GM19395 (cell line): ENCODE data around the gene NKD2.

Experiments used
- ATAC-seq: cut with Tn5 transposase; IDR thresholded peaks from one replicate; pipeline ENCODE4 v1.9.1; 2021; ENCODE audit warnings: mild to moderate bottlenecking, moderate library complexity; ENCODE audit not compliant: unreplicated experiment

Gene NKD2

GRCh38 chr5:978693-979092, 29.9 kb upstream of the NKD2 start:
- ATAC-seq = no peak

GRCh38 chr5:979100-979817, 29.3 kb upstream of the NKD2 start:
- ATAC-seq = no peak

- no peak for ATAC-seq
These were observed 28.5 kb upstream of the NKD2 start for GRCh38 chr5:980001-980588.

GRCh38 chr5:980966-981365, 27.6 kb upstream of the NKD2 start:
- no peak for ATAC-seq

GRCh38 chr5:981456-981855, 27.1 kb upstream of the NKD2 start:
- ATAC-seq = no peak

DNA sequence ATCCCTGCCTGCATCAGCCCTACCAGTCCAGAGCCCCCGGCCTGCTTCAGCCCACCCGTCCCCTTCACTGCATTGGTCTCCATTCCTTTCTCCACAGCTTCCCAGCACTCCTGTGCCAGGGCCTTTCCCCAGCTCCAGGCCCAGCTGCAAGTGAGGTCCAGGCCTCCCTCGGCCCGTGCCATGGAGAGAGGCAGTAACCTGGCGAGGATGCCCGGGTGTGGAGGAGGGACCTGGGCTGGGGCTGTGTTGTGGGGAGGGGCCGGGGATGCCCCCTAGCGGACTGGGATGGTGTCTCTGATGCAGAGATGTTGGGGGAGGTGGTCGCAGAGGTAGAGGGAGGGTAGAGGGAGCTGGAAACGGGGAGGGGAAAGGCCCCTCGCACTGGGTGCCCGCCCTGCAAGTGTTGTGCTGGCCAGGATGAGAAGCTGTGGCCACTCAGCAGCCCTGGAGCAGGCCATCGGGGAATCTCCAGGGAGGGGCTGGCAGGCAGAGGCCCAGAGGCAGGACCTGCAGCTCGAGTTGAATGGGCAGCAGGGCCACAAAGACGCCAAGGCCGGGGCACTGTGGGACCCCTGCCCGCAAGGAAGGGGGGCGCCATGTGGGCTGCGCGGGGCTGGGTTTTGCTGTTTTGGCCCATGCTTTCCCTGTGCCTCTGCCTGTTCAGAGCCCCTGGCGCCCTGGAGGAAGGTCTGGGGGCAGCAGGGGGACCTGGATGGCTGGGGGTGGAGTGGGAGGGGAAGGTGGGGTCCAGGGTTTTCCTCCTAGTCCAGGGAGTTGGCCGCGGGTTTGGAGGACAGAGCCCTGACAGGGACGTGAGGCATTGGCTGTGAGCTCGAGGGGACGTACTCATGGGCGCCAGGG, 26.0 kb upstream of the NKD2 start:
- ATAC-seq = no peak

DNA sequence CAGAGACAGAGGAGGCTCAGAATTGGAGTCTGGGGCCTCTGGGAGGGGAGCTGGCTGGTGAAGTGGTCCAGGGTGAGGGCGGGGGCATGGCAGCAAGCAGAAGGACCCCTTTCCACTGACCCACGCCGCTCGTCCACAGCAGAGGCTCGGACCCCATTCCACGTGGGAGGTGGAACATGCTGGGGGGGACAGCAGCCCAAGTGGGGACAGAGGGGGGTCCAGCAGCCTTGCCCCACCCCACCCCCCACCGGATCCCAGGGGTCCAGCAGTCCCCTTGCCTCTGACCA, 25.4 kb upstream of the NKD2 start:
- no peak for ATAC-seq

- no peak for ATAC-seq
These were observed 25.0 kb upstream of the NKD2 start for GRCh38 chr5:983568-983967.

DNA sequence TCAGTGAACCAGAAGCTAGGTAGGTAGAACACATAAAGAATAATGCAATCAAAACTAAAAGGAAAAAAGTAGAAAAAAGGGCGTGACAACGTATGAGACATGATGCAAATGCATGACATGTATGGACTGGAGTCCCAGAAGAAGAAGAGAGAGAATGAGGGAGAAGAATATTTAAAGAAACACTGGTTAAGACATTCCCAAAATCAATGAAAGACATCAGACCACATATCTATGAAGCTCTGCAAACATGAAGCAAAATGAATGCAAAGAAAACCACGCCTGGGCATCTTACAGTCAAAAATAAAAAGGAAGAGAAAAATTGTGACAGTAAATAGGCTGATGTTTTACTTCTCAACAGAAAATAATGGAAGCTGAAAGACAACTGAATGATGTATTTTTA, 23.8 kb upstream of the NKD2 start:
- no peak for ATAC-seq

DNA sequence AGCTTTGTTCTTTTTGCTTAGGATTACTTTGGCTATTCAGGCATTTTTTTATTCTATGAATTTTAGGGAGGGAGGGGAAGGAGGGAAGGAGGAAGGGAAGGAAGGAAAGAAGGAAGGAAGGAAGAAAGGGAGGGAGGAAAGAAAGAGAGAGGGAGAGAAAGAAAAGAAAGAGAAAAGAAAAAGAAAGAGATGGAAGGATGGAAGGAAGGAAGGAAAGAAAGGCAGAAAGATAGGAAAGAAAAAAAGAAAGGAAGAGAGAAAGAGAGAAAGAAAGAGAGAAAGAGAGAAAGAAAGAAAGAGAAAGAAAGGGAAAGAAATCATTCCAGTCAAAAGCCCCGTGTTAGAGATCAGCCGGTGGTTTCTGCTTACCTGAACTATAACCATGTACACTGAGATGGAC, 20.8 kb upstream of the NKD2 start:
- no peak for ATAC-seq

DNA sequence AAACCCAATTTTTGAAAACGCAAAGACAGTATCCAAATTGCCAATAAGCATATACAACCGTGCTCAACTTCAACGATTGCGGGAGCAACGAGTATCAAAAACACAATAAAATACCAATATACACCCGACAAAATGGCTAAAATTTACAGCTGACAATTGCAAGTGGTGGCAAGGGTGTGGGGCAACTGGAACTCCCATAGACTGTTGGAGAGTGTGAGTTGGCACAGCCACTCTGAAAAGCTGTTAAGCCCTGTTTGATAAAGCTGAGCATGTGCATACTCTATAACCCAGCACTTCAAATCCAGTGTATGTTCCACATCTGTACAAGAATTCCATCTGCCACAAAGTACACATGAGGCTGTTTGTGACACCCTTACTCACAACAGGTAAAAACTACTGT, 20.3 kb upstream of the NKD2 start:
- no peak for ATAC-seq

DNA sequence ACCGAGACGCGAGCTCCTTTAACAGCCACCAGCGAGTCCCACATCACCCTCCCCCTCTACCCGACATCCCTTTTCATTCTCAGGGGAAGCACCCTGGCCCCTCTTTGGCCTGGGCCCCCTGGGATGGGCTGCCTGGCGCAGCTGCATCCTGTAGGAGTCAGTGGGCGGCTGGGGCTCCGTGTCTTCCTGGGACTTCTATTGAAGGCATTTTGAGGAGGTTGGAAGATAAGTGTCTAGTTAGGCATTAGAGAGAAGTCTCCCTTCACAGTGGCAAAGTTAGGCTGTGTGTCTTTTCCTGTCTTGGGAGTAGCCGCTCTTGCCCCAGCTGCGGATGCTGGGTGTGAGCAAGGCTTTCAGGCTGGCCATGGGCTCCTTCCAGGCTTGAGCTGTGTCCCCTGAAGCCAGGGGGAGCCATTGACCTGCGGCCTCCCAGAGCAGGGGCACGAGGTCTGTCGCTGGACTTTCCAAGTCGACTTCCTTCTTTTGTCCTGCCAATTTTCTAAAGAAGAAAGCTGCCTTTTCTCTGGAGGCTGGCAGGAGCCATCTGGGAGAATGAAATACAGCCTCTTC, 18.6 kb upstream of the NKD2 start:
- no peak for ATAC-seq

DNA sequence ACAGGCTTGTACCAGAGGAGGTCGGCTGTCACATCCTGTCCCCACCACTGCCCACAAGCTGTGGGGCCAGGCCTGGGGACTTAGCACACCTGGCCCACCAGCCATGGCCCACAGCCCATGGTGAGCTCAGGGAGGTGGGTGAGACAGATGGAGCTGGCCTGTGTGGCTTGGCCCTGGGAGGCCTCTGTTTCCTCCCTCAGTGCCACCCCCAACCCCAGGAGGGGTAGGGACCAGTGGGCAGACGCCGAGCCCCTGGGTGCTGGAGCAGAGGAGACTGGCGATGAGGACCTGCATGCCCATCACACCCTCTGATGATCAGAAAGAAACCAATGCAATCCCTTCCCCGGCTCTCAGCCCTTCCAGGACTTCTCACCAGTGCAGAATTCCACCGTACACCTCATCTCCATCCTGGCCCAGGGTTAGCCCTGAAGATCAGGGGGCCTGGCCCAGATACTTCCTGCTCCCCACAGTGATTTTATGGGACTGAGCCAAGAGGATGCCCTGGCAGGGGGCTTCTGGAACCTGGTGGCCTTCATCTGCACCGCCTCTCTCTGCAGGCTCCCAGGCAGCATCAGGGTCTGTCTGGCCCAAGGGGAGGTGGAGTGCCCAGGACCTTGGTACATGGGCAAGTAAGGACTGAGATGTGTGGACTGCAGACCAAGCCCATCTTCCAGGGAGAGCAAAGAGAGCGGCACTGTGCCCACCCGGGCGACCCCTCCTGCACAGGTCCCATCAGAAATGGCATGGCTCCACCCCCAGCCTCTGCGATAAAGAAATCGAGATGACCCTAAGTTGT, 16.9 kb upstream of the NKD2 start:
- ATAC-seq = no peak

DNA sequence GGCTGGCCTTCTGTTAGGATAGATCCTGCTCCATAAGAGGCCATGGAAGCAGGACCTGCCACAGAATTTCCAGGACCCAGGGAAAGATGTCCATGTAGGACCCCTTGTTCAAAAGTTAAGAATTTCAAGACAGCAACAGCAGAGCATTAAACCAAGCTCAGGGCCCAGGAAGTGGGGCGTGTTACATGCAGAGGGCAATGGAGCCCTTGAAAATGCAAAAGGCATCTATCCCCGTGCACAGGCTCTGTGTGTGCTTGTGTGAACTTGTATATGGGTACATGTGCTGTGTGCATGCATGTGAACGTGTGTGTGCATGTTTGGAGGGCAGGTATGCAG, 14.4 kb upstream of the NKD2 start:
- no peak for ATAC-seq

DNA sequence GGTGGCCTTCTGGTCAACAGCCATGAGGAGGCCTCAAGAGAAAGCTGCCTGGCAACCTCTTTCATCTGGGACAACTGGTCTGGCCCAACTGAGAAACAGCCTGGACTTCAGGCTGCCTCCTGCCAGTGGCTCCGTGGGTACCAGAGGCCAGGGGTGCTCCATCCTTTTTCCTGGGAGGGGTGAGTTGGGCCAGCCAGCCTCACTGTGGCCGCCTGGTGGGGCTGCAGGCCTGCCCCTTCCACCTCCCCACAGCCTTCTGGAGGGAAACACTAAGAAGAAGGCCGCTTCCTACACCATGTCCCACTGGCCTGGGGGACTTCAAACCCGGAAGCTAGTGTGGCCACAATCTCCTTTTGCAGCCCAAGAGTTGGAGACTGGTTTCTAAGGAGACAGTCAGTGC, 13.8 kb upstream of the NKD2 start:
- ATAC-seq = no peak

DNA sequence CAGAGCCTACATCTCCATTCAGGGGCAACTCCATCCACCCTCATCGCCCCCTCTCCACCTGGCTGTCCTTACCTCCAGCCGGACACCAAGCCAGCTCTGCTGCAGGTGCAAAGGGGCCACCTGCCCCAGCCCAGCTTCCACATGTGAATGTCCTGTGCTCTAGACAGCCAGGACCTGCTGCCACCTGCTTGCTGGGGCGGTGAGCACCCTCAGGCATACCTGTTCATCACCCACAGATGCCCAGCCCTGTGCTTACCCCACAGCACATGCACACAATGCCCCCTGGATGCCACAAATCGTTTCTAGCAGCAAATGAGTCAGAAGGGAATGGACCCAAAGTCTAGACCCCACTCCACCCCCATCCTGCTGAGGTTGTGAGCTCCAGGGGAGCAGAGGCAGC, 13.3 kb upstream of the NKD2 start:
- no peak for ATAC-seq

- no peak for ATAC-seq
These were observed 11.6 kb upstream of the NKD2 start for GRCh38 chr5:997001-997474.

DNA sequence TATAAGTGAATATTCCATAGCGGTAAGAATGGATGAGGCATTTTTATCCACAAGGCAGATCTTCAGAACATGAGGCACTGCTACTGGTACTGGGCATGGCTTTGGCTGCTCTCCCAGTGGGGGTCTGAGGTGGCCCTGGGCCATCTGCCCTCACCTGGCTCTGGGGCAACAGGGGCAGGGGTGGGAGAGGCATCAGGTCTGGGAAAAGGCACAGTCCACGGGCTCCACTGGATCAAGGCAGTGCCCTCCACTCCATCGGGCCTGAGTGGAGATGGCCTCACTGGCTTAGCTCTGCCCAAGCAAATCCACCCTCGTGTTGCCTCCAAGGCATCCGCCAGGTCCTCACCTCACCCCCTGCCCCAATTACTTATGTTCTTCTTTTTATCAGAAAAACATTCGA, 10.9 kb upstream of the NKD2 start:
- ATAC-seq = no peak

GRCh38 chr5:998246-999031, 10.2 kb upstream of the NKD2 start:
- no peak for ATAC-seq

- ATAC-seq = no peak
These were observed 9.5 kb upstream of the NKD2 start for GRCh38 chr5:999032-999501.
